ACC112 (cell line): ENCODE results near the gene SLC6A9.

Experiments
- H2AFZ ChIP-seq: fragments of 200-600 bp; sonication (generic); one replicate; pipeline ENCODE4 v1.6.0; 2017; ENCODE audit warnings: antibody characterized with exemption, low read length; ENCODE audit not compliant: unreplicated experiment
- H3K27ac ChIP-seq: fragments of 200-600 bp; sonication (generic); 2 replicates; pipeline ENCODE4 v1.5.1; 2014; ENCODE audit warnings: low read depth, mild to moderate bottlenecking, antibody characterized with exemption, low read length, moderate library complexity
- H3K27me3 ChIP-seq: fragments of 200-600 bp; sonication (generic); 2 replicates; pipeline ENCODE4 v1.6.1; 2014; ENCODE audit warnings: mild to moderate bottlenecking, antibody characterized with exemption, low read length, moderate library complexity, mixed read lengths; ENCODE audit not compliant: insufficient read depth
- H3K36me3 ChIP-seq: fragments of 200-600 bp; sonication (generic); 2 replicates; pipeline ENCODE4 v1.6.1; 2016; ENCODE audit warnings: mild to moderate bottlenecking, antibody characterized with exemption, low read length, moderate library complexity, mixed read lengths; ENCODE audit not compliant: insufficient read depth
- H3K4me1 ChIP-seq: fragments of 200-600 bp; sonication (generic); one replicate; pipeline ENCODE4 v1.6.1; 2016; ENCODE audit warnings: low read length, mixed read lengths; ENCODE audit not compliant: insufficient read depth, unreplicated experiment, control insufficient read depth
- H3K4me3 ChIP-seq: fragments of 200-600 bp; sonication (generic); 2 replicates; pipeline ENCODE4 v1.5.1; 2014; ENCODE audit warnings: mild to moderate bottlenecking, low read depth, low read length
- H3K79me2 ChIP-seq: fragments of 200-600 bp; sonication (generic); one replicate; pipeline ENCODE4 v1.6.0; 2016; ENCODE audit warnings: low read length; ENCODE audit not compliant: control insufficient read depth, unreplicated experiment, insufficient read depth

The SLC6A9 gene

DNA sequence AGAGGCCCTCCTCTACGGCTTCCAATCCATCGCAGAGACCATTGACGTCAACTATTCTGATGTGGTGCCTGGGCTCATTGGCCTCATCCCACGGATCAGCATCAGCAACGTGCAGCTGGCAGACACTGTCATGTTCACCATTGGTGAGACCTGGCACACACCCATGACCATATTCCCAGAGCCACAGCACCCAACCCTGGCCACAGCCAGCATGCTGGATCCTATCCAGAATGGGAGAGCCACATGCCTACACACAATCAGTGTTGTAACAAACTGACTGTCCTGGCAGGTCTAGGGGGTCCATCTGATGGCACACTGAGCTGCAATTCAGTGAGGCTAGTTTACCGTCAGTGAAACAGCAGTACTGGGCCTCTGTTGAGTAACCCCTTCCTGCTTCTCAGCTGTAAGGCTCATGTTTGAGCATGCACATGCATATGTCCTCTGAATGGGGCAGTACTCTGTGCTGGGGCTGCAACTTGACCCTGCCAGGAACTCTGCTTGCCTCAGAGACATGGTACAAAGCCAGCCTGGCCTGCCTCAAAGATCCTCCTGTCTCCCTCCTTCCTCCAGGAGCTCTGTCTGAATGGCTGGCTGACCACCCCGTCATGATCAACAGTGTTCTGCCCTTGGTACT, 73.7 kb downstream of the SLC6A9 start:
- H3K4me1 ChIP-seq, result no peaks in the 10 kb centered on the region
- no peaks in the 10 kb centered on the region; the same call in 1 of the 2 replicates for H3K36me3 ChIP-seq
- H3K79me2 ChIP-seq, result peaks cover 2% of the 10 kb centered on the region
- H2AFZ ChIP-seq, result no peak overlapping the region
- no peak overlapping the region for H3K27ac ChIP-seq
- no peak overlapping the region for H3K4me3 ChIP-seq
- no peaks in the 10 kb centered on the region for H3K27me3 ChIP-seq

- H3K36me3 ChIP-seq, result no peaks in the 10 kb centered on the region; the same call in 1 of the 2 replicates
- H3K27ac ChIP-seq, result no peak overlapping the region
- peaks cover 4% of the 10 kb centered on the region for H3K79me2 ChIP-seq
- H3K4me1 ChIP-seq, result peaks cover 5% of the 10 kb centered on the region
- H3K27me3 ChIP-seq, result no peaks in the 10 kb centered on the region
- no peak overlapping the region for H2AFZ ChIP-seq
- H3K4me3 ChIP-seq, result no peak overlapping the region
These were observed 75.0 kb downstream of the SLC6A9 start for GRCh38 chr1:43956234-43956633.

- Histone ChIP-seq H3K27me3 (no peaks in the 10 kb centered on the region), H3K4me1 (peaks cover 7% of the 10 kb centered on the region), H3K36me3 (no peaks in the 10 kb centered on the region; the same call in 1 of the 2 replicates), H3K4me3 (no peak overlapping the region), H2AFZ (no peak overlapping the region), H3K27ac (no peak overlapping the region), H3K79me2 (peaks cover 7% of the 10 kb centered on the region)
These were observed 77.2 kb downstream of the SLC6A9 start for GRCh38 chr1:43954036-43954435.

- Histone ChIP-seq H3K4me3 (no peak overlapping the region), H3K36me3 (no peaks in the 10 kb centered on the region; the same call in 1 of the 2 replicates), H3K27ac (no peak overlapping the region), H3K27me3 (no peaks in the 10 kb centered on the region), H3K79me2 (peaks cover 11% of the 10 kb centered on the region), H2AFZ (no peak overlapping the region), H3K4me1 (peaks cover 10% of the 10 kb centered on the region)
These were observed 77.9 kb downstream of the SLC6A9 start for GRCh38 chr1:43953361-43953760.

DNA sequence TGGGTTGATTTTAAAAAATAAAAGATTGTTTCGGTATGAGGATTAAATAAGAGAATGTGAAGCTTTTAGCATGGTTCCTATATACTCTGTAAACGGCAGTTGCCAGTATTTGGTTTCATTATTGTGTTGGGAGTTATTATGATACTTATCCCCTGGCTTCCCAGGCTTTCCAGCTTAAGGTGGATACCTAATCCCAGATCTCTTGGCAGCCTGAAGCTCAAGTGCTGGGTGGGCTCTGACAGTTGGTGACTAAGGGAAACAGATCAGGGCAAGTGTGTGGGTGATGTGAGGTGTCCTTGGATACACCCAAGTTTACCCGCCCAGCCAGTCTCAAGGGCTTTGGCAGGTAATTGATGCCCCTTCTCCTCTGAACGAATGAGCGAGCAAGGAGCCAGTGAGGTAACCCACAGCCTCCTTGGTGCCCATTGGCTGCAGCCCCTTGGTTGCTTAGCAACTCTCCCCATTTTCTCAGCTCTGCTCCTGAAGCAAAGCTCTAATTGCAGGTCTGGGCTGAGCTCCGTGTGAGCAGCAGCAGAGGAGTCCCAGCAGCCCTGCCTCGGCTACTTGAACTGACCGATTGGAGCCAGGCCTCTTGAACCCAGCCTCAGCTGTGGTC, 78.4 kb downstream of the SLC6A9 start:
- peaks cover 17% of the 10 kb centered on the region for H3K79me2 ChIP-seq
- H3K27ac ChIP-seq, result no peak overlapping the region
- H3K4me1 ChIP-seq, result peaks cover 15% of the 10 kb centered on the region
- H3K27me3 ChIP-seq, result no peaks in the 10 kb centered on the region
- H3K4me3 ChIP-seq, result no peak overlapping the region
- H3K36me3 ChIP-seq, result no peaks in the 10 kb centered on the region; the same call in 1 of the 2 replicates
- no peak overlapping the region for H2AFZ ChIP-seq

DNA sequence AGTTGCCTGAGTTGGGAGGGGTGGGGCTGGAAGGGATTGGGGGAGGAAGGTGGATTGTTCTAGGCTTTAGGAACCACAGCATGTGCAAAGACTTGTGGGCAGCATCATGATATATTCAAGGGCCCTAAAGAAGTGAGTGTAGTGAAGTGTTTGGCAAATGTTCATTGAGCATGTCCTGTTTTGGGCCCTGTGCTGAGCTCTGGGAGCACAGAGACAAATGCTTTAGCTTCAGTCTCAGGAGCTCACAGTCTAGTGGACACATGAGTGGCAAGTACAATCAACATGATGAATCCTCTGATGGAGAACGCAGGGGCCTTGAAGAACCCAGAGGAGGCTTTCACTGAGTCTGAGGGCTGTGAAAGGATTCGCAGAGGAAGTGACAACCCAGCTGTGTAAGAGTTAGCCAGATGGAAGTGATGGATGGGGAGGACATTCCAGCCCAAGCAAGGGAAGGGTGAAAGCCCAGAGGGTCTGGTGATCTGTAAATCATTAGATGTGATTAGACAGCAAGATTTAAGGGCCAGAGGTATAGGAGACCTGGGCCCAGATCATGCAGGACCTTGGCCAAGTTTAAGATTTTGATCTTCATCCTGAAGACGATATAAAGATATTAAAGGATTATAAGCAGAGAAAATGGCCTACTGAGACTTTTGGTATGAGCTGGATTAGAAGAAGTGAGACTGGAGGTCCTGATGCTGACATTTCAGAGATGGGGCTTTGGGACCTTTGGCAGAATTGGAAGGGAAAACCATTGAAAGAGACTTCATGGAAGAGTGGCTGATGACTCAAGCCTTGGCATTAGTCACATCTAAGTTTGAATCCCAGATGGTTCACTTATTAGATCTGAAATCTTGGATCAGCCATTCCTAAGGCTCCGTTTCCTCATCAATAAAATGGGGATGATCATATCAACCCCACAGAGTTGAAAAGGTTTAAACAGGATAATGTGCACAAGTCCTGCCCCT, 80.0 kb downstream of the SLC6A9 start:
- Histone ChIP-seq H3K4me3 (no peak overlapping the region), H2AFZ (no peak overlapping the region), H3K79me2 (peaks cover 27% of the 10 kb centered on the region), H3K27ac (no peak overlapping the region), H3K4me1 (peaks cover 18% of the 10 kb centered on the region), H3K36me3 (no peaks in the 10 kb centered on the region; the same call in 1 of the 2 replicates), H3K27me3 (no peaks in the 10 kb centered on the region)

- Histone ChIP-seq H3K36me3 (no peaks in the 10 kb centered on the region; the same call in 1 of the 2 replicates), H3K4me1 (peaks cover 23% of the 10 kb centered on the region), H3K4me3 (no peak overlapping the region), H3K27me3 (no peaks in the 10 kb centered on the region), H3K79me2 (peaks cover 27% of the 10 kb centered on the region), H2AFZ (no peak overlapping the region), H3K27ac (no peak overlapping the region)
These were observed 81.6 kb downstream of the SLC6A9 start for GRCh38 chr1:43949678-43950077.

DNA sequence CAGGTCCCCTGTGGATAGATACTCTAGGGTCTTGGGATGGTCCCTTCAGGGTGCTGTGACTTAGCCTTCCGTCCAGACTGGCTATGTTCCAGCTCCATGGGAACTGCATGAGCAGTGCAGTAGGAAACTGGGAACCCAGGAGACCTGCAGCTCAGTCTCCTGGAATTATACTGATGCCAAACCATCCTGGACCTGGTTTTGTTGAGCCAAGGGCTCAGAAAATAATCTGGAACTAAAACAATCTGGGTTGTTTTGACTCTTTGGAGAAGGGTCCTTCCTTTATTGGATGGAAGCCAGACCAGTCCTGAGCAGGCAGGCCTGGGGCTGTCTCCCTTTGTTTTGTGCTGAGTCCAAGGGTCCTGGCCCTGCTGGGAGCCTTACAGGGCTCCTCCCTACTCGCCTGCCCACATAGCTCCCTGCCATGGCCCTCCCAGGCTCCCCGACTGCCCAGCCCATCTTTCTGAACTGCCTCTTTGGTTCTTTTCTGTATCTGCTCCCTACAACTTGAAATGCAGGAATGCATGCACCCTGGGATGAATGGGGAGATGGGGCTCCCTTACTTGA, 83.3 kb downstream of the SLC6A9 start:
- no peak overlapping the region for H2AFZ ChIP-seq
- peak overlapping the region; percentile 82 for H3K4me3 ChIP-seq
- peaks cover 27% of the 10 kb centered on the region for H3K79me2 ChIP-seq
- no peak overlapping the region for H3K27ac ChIP-seq
- H3K4me1 ChIP-seq, result peaks cover 23% of the 10 kb centered on the region
- no peaks in the 10 kb centered on the region; the same call in 1 of the 2 replicates for H3K36me3 ChIP-seq
- H3K27me3 ChIP-seq, result no peaks in the 10 kb centered on the region

DNA sequence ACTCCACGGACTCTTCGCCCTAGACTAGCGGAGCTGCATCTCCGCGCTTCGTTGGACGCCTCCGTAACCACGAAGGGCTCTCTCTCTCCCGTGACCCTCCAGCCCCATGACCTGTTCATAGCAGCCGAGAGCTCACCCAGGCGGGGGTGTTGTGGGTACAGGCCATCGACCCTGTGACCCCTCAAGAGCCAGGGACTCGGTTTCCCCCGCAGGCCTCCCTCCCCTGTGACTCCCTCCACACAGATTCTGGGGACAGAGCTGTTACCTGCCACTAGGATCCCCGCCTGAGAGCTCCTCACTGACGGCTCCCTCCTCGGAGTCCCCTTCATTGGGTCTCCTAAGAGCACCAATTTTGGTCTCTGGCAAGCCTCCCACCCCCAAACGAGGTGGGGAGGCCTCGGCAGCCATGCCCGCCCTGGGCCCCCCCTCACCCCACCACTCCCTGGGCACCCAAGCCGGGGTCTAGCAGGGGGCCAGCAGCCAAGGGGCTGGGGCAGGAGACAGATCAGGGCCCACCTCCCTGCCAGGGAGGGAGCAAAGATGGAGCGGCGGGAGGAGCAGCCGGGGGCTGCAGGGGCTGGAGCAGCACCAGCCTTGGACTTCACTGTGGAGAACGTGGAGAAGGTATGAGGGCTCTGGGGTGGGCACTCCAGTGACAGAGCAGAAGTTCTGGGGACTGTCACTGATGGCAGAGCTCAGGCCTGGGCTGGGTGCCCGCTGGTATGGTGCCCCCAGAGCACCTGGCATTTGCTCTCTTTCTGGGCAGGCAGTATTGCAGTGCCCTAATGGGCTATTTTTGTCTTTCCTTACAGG, 84.0 kb downstream of the SLC6A9 start:
- H3K79me2 ChIP-seq, result peaks cover 25% of the 10 kb centered on the region
- H3K27me3 ChIP-seq, result no peaks in the 10 kb centered on the region
- peak overlapping the region; percentile 86 for H3K27ac ChIP-seq
- peak overlapping the region; percentile 82 for H3K4me3 ChIP-seq
- peak overlapping the region; percentile 31 for H2AFZ ChIP-seq
- peaks cover 23% of the 10 kb centered on the region for H3K4me1 ChIP-seq
- no peaks in the 10 kb centered on the region; the same call in 1 of the 2 replicates for H3K36me3 ChIP-seq
